Urinary bladder (tissue), 2 donors: ENCODE results near the gene CNIH1. TPM values are rescaled to one million over a fixed set of nuclear protein-coding genes. Genes with fewer than 3 reads are reported as not detected.

Experiments
- polyA plus RNA-seq: library from polyadenylated mRNA; stranded (reverse); fragments of 200-250 nt; gene quantifications from one replicate; pipeline ENCODE4 v1.2.3, GENCODE V29; 2013
- total RNA-seq: library from RNA; depleted of rRNA; stranded (reverse); fragments of >200 nt; gene quantifications from one replicate; pipeline ENCODE4 v1.2.3, GENCODE V29; 2014
- donor health status: healthy.

Gene CNIH1
- total and polyA plus RNA-seq, 2 donors: 78.2 to 164 TPM

Other genes starting within 250 kb of the CNIH1 start
- 25.4 TPM for gene CDKN3, start 44.4 kb downstream of the CNIH1 start, total RNA-seq
- gene CDKN3, start 44.4 kb downstream of the CNIH1 start, polyA plus RNA-seq: 3.6 TPM
- 120 TPM for gene GMFB, start 47.6 kb upstream of the CNIH1 start, total RNA-seq
- gene GMFB, start 47.6 kb upstream of the CNIH1 start, polyA plus RNA-seq: 18.3 TPM
- 28.3 TPM for gene CGRRF1, start 68.5 kb upstream of the CNIH1 start, total RNA-seq
- gene CGRRF1, start 68.5 kb upstream of the CNIH1 start, polyA plus RNA-seq: 17.0 TPM
- 58.5 TPM for gene SAMD4A, start 125.8 kb upstream of the CNIH1 start, total RNA-seq
- gene SAMD4A, start 125.8 kb upstream of the CNIH1 start, polyA plus RNA-seq: 16.0 TPM